Epithelial cell of proximal tubule (primary cell): ENCODE results near the gene B3GAT1. TPM values are rescaled to one million over a fixed set of nuclear protein-coding genes. Genes with fewer than 3 reads are reported as not detected.
"Not testable (repeated sequence)": the region's sequence is repeated elsewhere in the genome, so short reads cannot be mapped to it uniquely, and the experiment has no call there.

Experiments
- DNase-seq: peaks from one replicate; pipeline ENCODE4 v3.0.0-alpha.2; 2011; ENCODE audit warnings: low read depth
- H3K4me3 ChIP-seq: 2 replicates; pipeline ENCODE4 v1.5.1; 2011; ENCODE audit warnings: low read depth, mild to moderate bottlenecking, low read length
- CTCF ChIP-seq: conservative IDR thresholded peaks from 2 replicates; pipeline ENCODE4 v1.5.1; 2012; ENCODE audit warnings: low read depth, mild to moderate bottlenecking, low read length
- total RNA-seq: library from RNA; depleted of rRNA; stranded (reverse); fragments of >200 nt; gene quantifications from 2 replicates; pipeline ENCODE4 v1.2.3, GENCODE V29; 2015

B3GAT1 gene
- 0.07 TPM in 1 of 2 replicates, not detected in the other for total RNA-seq

GRCh38 chr11:134412203-134413042 is at the start of gene B3GAT1:
B3GAT1 (minus strand) TSS chr11:134412242; CDS start chr11:134387659, 24,583 bp downstream.
- TF ChIP-seq CTCF = no peak
- no peak for DNase-seq
- peak within 1 kb of the TSS; percentile 52 for H3K4me3 ChIP-seq

GRCh38 chr11:134461621-134462020 is 49.6 kb upstream of the B3GAT1 start:
- no peak overlapping the region for H3K4me3 ChIP-seq
- no peak for TF ChIP-seq CTCF
- no peak for DNase-seq

- H3K4me3 ChIP-seq = no peak overlapping the region
- TF ChIP-seq CTCF = no peak
- no peak for DNase-seq
Observed at GRCh38 chr11:134460881-134461280, 48.8 kb upstream of the B3GAT1 start.

- no peak for TF ChIP-seq CTCF
- H3K4me3 ChIP-seq = no peak overlapping the region
- DNase-seq = no peak
Observed at GRCh38 chr11:134460062-134460561, 48.1 kb upstream of the B3GAT1 start.

- DNase-seq = no peak
- no peak overlapping the region for H3K4me3 ChIP-seq
- TF ChIP-seq CTCF = no peak
Observed at GRCh38 chr11:134459246-134460061, 47.4 kb upstream of the B3GAT1 start.

GRCh38 chr11:134457411-134458007 is 45.5 kb upstream of the B3GAT1 start:
- H3K4me3 ChIP-seq, DNase-seq: not testable (repeated sequence)

GRCh38 chr11:134455516-134455915 is 43.5 kb upstream of the B3GAT1 start:
- H3K4me3 ChIP-seq = no peak overlapping the region
- TF ChIP-seq CTCF = no peak
- no peak for DNase-seq
